HG02852 (cell line): ENCODE data around the gene KCNE4.
A peak's percentile ranks its signal among the peaks of the same experiment; 100 is the strongest.

Experiments
- ATAC-seq: cut with Tn5 transposase; IDR thresholded peaks from one replicate; pipeline ENCODE4 v1.9.1; 2021; ENCODE audit warnings: mild to moderate bottlenecking, moderate library complexity; ENCODE audit not compliant: unreplicated experiment

The KCNE4 gene, protein sequence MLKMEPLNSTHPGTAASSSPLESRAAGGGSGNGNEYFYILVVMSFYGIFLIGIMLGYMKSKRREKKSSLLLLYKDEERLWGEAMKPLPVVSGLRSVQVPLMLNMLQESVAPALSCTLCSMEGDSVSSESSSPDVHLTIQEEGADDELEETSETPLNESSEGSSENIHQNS

DNA sequence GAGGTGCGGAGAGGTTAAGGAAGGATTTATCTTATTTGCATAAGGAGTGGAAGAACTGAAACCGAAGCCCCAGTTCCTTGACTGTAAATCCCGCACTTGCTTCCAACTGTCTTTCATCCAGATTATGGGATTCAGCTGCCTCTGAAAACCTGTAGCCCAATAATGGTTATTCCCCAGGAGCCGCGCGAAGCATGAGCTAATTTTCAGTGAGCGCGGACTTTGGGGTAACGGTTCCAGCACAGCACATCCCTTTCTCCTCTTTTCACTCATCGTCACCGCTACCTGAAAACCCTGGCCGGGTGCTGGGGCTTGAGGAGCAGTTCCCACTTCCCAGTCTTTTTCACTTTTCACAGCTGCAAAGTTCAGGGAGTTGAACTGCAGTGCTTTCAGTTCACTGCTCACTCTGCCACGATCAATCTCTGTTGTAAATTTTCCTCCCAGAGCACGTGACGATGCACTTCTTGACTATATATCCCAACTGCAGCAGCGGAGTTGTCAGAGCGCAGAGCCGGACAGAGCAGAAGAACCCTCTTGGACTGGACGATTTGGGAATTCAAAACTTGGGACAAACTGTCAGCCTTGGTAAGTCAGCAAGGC, at the start of gene KCNE4:
TSS of gene KCNE4 (plus strand) at position 498 of the 597 bp plus-strand sequence. CDS start 641 bp downstream, outside the sequence.
- ATAC-seq = no peak

DNA sequence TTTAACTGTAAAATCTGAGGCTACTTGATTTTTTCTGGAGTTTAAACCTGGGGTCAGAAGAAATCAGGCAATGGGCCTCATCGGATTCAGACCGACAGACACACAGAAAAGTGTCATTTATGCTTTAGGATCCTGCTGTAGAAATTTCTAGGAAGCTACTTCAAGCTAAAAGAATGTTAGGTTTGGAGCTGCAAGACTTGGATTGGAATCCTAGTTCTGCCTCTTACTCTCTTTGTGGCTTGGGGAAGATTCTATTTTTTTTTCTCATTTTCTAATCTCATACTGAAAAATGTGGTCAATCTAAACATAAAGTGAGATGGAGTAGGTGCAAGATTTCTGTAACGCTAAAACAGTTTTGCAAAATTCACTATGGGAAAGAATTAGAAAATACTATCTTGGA, 48.8 kb upstream of the KCNE4 start:
- ATAC-seq = no peak

DNA sequence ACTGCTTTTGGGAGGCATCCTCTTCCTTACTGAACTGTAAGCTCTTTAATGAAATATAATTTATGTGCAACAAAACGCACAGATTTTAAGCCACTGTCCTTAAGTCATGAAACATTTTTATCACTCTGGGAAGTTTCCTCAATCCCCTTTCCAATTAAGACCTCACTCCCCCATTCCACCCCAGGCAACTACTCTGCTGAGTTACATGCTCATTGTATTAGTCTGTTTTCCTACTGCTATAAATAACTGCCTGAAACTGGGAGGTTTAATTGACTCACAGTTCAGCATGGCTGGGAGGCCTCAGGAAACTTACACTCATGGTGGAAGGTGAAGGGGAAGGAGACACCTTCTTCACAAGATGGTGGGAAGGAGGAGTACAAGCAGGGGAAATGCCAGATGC, 46.5 kb upstream of the KCNE4 start:
- ATAC-seq = no peak

GRCh38 chr2:223007531-223007930, 44.5 kb upstream of the KCNE4 start:
- no peak for ATAC-seq

DNA sequence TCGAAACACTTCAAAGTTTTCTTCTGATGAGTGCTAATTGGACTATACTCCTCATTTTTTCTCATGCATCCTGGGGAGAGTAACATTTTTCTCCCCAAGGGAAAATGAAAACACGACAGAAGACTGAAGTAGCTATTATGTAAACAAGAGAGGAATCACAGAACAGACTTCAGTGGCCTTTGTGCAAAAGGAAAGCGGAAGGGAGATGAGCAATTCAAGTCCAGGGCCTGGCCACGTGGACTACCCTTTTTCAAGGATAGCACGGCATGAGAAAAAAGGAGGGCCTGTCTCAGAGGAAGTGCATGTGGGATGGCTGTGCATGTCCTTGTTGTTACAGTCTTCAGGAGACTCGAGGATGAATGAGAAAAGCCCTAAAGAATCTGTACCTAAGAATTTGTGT, 43.8 kb upstream of the KCNE4 start:
- no peak for ATAC-seq

DNA sequence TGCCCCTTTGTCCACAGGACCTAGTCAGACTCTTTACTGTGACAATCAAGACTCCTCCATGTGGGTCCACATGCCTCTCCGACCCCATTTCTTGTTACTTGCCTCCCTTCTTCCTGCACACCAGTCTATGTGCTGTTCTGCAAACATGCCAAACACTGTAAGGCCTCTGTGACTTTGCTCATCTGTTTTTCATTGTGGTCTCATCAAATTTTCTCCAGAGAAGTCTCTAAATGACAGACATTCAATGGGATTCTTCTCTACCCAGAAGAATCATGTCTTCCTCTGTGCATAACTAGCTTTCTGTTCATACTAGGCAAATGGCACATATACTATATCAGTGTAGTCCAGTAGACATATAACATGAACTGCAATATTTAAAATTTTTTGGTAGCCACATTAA, 43.0 kb upstream of the KCNE4 start:
- no peak for ATAC-seq

- ATAC-seq = no peak
Observed at GRCh38 chr2:223010641-223011040, 41.3 kb upstream of the KCNE4 start.

GRCh38 chr2:223012291-223012690, 39.7 kb upstream of the KCNE4 start:
- ATAC-seq = no peak

GRCh38 chr2:223019390-223019930, 32.5 kb upstream of the KCNE4 start:
- ATAC-seq = no peak

- ATAC-seq = peak; percentile 87
Observed at GRCh38 chr2:223019987-223020717, 31.8 kb upstream of the KCNE4 start.

GRCh38 chr2:223020971-223021675, 30.9 kb upstream of the KCNE4 start:
- no peak for ATAC-seq

GRCh38 chr2:223026357-223027110, 25.5 kb upstream of the KCNE4 start:
- no peak for ATAC-seq

DNA sequence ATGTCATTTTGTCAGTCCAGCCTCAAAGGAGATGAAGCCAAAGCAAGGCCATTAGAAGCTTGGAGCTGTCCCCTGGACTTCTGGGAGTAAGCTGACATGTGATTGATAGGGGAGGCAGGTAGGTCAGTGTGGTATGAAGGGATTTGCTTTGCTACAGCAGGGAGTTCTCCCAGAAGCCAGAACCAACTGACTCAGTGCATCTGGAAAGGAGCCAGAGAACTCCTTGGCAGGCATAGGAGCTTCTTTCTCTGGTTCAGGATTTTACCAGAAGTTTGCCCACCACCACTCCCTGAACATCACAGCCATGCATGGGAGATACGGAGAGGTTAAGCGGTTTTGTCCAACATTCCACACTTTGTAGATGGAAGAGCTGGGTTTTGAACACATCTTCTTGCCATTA, 24.5 kb upstream of the KCNE4 start:
- ATAC-seq = no peak

DNA sequence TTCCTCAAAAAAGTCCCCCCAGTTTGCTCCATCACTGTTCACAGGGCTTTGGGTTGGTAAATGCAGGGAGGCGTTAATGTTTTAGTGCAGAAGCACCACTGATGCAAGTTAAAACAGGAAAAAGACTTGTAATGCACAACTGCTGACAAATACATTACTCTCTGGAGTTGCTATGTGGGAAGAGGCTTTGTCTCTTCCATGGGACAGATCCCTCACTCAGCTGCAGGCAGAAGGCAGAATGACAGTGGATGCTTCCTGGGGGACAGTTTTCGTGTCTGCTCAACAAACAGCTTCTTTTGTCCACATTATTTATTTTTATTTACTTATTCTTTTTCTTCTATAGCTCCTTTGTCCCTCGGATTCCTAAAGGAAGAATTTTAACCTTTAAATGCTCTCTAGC, 22.7 kb upstream of the KCNE4 start:
- ATAC-seq = no peak

DNA sequence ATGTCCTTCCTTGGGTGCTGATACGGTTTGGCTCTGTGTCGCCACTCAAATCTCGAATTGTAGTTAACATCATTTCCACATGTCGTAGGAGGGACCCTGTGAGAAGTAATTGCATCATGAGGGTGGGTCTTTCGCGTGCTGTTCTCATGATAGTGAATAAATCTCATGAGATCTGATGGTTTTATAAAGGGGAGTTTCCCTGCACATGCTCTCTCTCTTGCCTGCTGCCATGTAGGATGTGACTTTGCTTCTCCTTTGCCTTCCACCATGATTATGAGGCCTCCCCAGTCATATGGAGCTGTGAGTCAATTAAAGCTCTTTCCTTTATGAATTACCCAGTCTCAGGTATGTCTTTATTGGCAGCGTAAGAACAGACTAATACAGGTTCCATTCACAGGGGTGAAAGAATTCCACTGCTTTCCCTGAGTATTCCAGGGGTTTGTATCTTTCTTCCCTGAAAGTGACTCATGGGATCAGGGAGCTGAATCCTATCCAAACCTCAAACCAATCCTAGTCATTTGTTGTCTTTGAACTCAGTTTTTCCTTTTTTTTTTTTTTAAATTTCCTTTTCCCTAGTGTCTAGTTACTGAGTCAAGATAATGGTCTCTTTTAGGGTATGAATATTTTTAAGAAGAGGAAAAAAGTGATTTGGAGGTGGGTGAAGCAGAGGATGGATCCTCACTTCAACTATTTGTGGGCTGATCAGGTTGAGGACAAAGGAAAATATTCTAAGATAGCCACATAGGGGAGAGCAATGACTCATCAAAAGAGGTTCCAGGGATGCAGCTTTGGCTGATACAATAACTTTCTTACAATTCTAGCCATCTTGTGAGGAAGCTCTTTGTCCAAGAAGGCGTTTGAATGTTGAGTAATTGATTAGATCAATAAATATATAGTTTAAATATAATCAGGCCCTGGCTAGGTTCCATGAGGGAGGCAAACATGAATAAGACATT, 19.5 kb upstream of the KCNE4 start:
- no peak for ATAC-seq

GRCh38 chr2:223034221-223034975, 17.6 kb upstream of the KCNE4 start:
- no peak for ATAC-seq

GRCh38 chr2:223036790-223037444, 15.1 kb upstream of the KCNE4 start:
- ATAC-seq = no peak

GRCh38 chr2:223037445-223037800, 14.6 kb upstream of the KCNE4 start:
- ATAC-seq = no peak
